GM23248 (cell line): Measurements from ENCODE around the gene TMX1.

ENCODE experiments used
- EZH2 ChIP-seq: fragments of 200-600 bp; sonication (generic); IDR thresholded peaks from 2 replicates; pipeline ENCODE4 v1.6.1; 2018; ENCODE audit warnings: antibody characterized with exemption, mild to moderate bottlenecking; ENCODE audit not compliant: insufficient read depth, poor library complexity, severe bottlenecking
- EZH2phosphoT487 ChIP-seq: fragments of 200-600 bp; sonication (generic); IDR thresholded peaks from 2 replicates; pipeline ENCODE4 v1.6.1; 2018; ENCODE audit warnings: antibody characterized with exemption, moderate library complexity, mild to moderate bottlenecking, low read depth; ENCODE audit not compliant: insufficient read depth

- TF ChIP-seq EZH2phosphoT487 = no peak
- TF ChIP-seq EZH2 = no peak
Observed at GRCh38 chr14:51246032-51246431, 6.0 kb downstream of the TMX1 start.
